GM18526 (cell line): Measurements from ENCODE around the gene LNPK.

Experiments
- POLR2A ChIP-seq: IDR thresholded peaks from 3 replicates; pipeline ENCODE4 v1.6.1; 2011; ENCODE audit not compliant: insufficient read length; ENCODE audit errors: extremely low read depth

LNPK gene

GRCh38 chr2:175999283-175999819, 2.7 kb downstream of the LNPK start:
- no peak for TF ChIP-seq POLR2A

- TF ChIP-seq POLR2A = no peak
Observed at GRCh38 chr2:175990099-175990498, 12.0 kb downstream of the LNPK start.

GRCh38 chr2:175984846-175985245, 17.2 kb downstream of the LNPK start:
- TF ChIP-seq POLR2A = no peak

- no peak for TF ChIP-seq POLR2A
Observed at GRCh38 chr2:175981551-175981950, 20.5 kb downstream of the LNPK start.

- TF ChIP-seq POLR2A = no peak
Observed at GRCh38 chr2:175976391-175977157, 25.5 kb downstream of the LNPK start.

GRCh38 chr2:175973373-175973772, 28.7 kb downstream of the LNPK start:
- no peak for TF ChIP-seq POLR2A

GRCh38 chr2:175966839-175967238, 35.2 kb downstream of the LNPK start:
- TF ChIP-seq POLR2A = no peak

GRCh38 chr2:175965773-175966172, 36.3 kb downstream of the LNPK start:
- no peak for TF ChIP-seq POLR2A

- TF ChIP-seq POLR2A = no peak
Observed at GRCh38 chr2:175964195-175964594, 37.9 kb downstream of the LNPK start.

- no peak for TF ChIP-seq POLR2A
Observed at GRCh38 chr2:175957845-175958244, 44.2 kb downstream of the LNPK start.

GRCh38 chr2:175955136-175955535, 46.9 kb downstream of the LNPK start:
- no peak for TF ChIP-seq POLR2A

GRCh38 chr2:175950512-175950911, 51.6 kb downstream of the LNPK start:
- TF ChIP-seq POLR2A = no peak

GRCh38 chr2:175948191-175948590, 53.9 kb downstream of the LNPK start:
- TF ChIP-seq POLR2A = no peak

GRCh38 chr2:175947073-175947472, 55.0 kb downstream of the LNPK start:
- TF ChIP-seq POLR2A = no peak

- no peak for TF ChIP-seq POLR2A
Observed at GRCh38 chr2:175941699-175942098, 60.4 kb downstream of the LNPK start.

GRCh38 chr2:175937216-175937615, 64.9 kb downstream of the LNPK start:
- no peak for TF ChIP-seq POLR2A

- no peak for TF ChIP-seq POLR2A
Observed at GRCh38 chr2:175935289-175936181, 66.5 kb downstream of the LNPK start.

- TF ChIP-seq POLR2A = no peak
Observed at GRCh38 chr2:175932675-175933074, 69.4 kb downstream of the LNPK start.
